ENCODE data around the gene ARR3.

The ARR3 gene

GRCh38 chrX:70279081-70279480 lies 10.9 kb downstream of the ARR3 start:
- no peaks in the 10 kb centered on the region for H3K79me2 ChIP-seq (ENCODE audit: insufficient read depth, low read length)
- H3K9ac ChIP-seq (ENCODE audit: low read depth, low read length): no peak overlapping the region
- no peak overlapping the region for H3K27ac ChIP-seq (ENCODE audit: low read length)
- no peaks in the 10 kb centered on the region for H3K27me3 ChIP-seq (ENCODE audit: insufficient read depth, low read length, poor library complexity)
- DNase-seq: no peak
- H2AFZ ChIP-seq (ENCODE audit: low read depth, low read length): no peak overlapping the region
- no peak for ATAC-seq (ENCODE audit: insufficient read depth, low read depth)
- H3K9me3 ChIP-seq (ENCODE audit: insufficient read depth, low read length, severe bottlenecking): no peaks in the 10 kb centered on the region
- no peaks in the 10 kb centered on the region for H3K36me3 ChIP-seq (ENCODE audit: insufficient read depth, low read length)
- no peaks in the 10 kb centered on the region for H3K4me1 ChIP-seq (ENCODE audit: insufficient read depth, low read length)
- no peaks in the 10 kb centered on the region for H4K20me1 ChIP-seq (ENCODE audit: insufficient read depth, low read length)
- TF ChIP-seq, protein P1, sequence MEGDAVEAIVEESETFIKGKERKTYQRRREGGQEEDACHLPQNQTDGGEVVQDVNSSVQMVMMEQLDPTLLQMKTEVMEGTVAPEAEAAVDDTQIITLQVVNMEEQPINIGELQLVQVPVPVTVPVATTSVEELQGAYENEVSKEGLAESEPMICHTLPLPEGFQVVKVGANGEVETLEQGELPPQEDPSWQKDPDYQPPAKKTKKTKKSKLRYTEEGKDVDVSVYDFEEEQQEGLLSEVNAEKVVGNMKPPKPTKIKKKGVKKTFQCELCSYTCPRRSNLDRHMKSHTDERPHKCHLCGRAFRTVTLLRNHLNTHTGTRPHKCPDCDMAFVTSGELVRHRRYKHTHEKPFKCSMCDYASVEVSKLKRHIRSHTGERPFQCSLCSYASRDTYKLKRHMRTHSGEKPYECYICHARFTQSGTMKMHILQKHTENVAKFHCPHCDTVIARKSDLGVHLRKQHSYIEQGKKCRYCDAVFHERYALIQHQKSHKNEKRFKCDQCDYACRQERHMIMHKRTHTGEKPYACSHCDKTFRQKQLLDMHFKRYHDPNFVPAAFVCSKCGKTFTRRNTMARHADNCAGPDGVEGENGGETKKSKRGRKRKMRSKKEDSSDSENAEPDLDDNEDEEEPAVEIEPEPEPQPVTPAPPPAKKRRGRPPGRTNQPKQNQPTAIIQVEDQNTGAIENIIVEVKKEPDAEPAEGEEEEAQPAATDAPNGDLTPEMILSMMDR (IDR thresholded peaks at IDR 0.05; ENCODE audit: borderline replicate concordance, extremely low read depth, low read length, poor library complexity, severe bottlenecking): no peak
- no peak for TF ChIP-seq EZH2 (IDR thresholded peaks at IDR 0.05; ENCODE audit: borderline replicate concordance, low read depth, low read length, severe bottlenecking)
- H3K4me2 ChIP-seq (ENCODE audit: insufficient read depth, low read length): no peak overlapping the region
- H3K4me3 ChIP-seq (ENCODE audit: low read depth in 1 of 2, low read length in 2 of 2): no peak overlapping the region

GRCh38 chrX:70280573-70280972 lies 12.4 kb downstream of the ARR3 start:
- ATAC-seq (ENCODE audit: insufficient read depth, low read depth) (no peak), DNase-seq (no peak)
- no peaks in the 10 kb centered on the region for H4K20me1 ChIP-seq (ENCODE audit: insufficient read depth, low read length)
- H3K9me3 ChIP-seq (ENCODE audit: insufficient read depth, low read length, severe bottlenecking): no peaks in the 10 kb centered on the region
- H3K27me3 ChIP-seq (ENCODE audit: insufficient read depth, low read length, poor library complexity): no peaks in the 10 kb centered on the region
- H3K27ac ChIP-seq (ENCODE audit: low read length): no peak overlapping the region
- H3K36me3 ChIP-seq (ENCODE audit: insufficient read depth, low read length): no peaks in the 10 kb centered on the region
- H3K4me1 ChIP-seq (ENCODE audit: insufficient read depth, low read length): no peaks in the 10 kb centered on the region
- H3K4me3 ChIP-seq (ENCODE audit: low read depth in 1 of 2, low read length in 2 of 2): no peak overlapping the region
- no peak overlapping the region for H3K9ac ChIP-seq (ENCODE audit: low read depth, low read length)
- no peak overlapping the region for H3K4me2 ChIP-seq (ENCODE audit: insufficient read depth, low read length)
- no peak overlapping the region for H2AFZ ChIP-seq (ENCODE audit: low read depth, low read length)
- no peaks in the 10 kb centered on the region for H3K79me2 ChIP-seq (ENCODE audit: insufficient read depth, low read length)
- TF ChIP-seq, protein P1 (IDR thresholded peaks at IDR 0.05; ENCODE audit: borderline replicate concordance, extremely low read depth, low read length, poor library complexity, severe bottlenecking): no peak
- TF ChIP-seq EZH2 (IDR thresholded peaks at IDR 0.05; ENCODE audit: borderline replicate concordance, low read depth, low read length, severe bottlenecking): no peak

DNA sequence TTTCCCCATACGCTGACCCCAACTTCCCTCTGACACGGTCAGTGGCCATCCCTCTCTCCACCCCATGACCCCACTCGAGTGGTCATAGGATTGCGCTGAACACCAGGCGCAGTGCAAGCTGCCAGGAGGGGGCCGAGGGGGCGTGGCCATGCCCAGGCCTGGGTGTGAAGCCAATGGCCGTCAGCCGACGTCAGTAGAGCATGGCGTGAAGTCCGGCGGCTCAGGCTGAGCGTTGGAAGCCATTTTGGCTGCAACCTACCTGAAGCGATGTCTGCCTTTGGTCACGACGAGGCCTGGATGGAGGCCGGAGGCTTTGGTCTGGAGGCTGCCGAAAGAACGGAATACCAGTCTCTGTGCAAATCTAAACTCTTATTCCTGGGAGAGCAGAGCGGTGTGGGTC lies 13.8 kb downstream of the ARR3 start, which contains the start of gene RAB41:
RAB41 (plus strand) TSS at position 222 of the 400 bp plus-strand sequence; CDS start at position 268, 46 bp downstream.
- Histone ChIP-seq H3K27me3 (ENCODE audit: insufficient read depth, low read length, poor library complexity) (no peaks in the 10 kb centered on the region), H3K79me2 (ENCODE audit: insufficient read depth, low read length) (no peaks in the 10 kb centered on the region), H3K4me2 (ENCODE audit: insufficient read depth, low read length) (no peak within 1 kb of the TSS), H3K36me3 (ENCODE audit: insufficient read depth, low read length) (peaks cover 4% of the 10 kb centered on the region; the same call in 1 of the 2 replicates), H3K9ac (ENCODE audit: low read depth, low read length) (no peak within 1 kb of the TSS), H3K27ac (ENCODE audit: low read length) (no peak within 1 kb of the TSS), H4K20me1 (ENCODE audit: insufficient read depth, low read length) (no peaks in the 10 kb centered on the region), H3K4me1 (ENCODE audit: insufficient read depth, low read length) (no peaks in the 10 kb centered on the region), H3K4me3 (ENCODE audit: low read depth in 1 of 2, low read length in 2 of 2) (no peak within 1 kb of the TSS), H3K9me3 (ENCODE audit: insufficient read depth, low read length, severe bottlenecking) (no peaks in the 10 kb centered on the region), H2AFZ (ENCODE audit: low read depth, low read length) (no peak within 1 kb of the TSS)
- no peak for TF ChIP-seq EZH2 (IDR thresholded peaks at IDR 0.05; ENCODE audit: borderline replicate concordance, low read depth, low read length, severe bottlenecking)
- TF ChIP-seq, protein P1 (IDR thresholded peaks at IDR 0.05; ENCODE audit: borderline replicate concordance, extremely low read depth, low read length, poor library complexity, severe bottlenecking): no peak
- ATAC-seq (ENCODE audit: insufficient read depth, low read depth): no peak
- DNase-seq: no peak
